Hematopoietic multipotent progenitor cell treated with erythropoietin and hydrocortisone succinate and interleukin-3 and kit ligand, for 15 days (in vitro differentiated cells): ENCODE measurements around the gene WDR45B.
A peak's percentile ranks its signal among the peaks of the same experiment; 100 is the strongest.
"Not testable (repeated sequence)": the region's sequence is repeated elsewhere in the genome, so short reads cannot be mapped to it uniquely, and the experiment has no call there.

Experiments
- DNase-seq: peaks from one replicate; pipeline ENCODE4 v3.0.0-alpha.2; 2015; ENCODE audit warnings: low spot score

WDR45B gene

DNA sequence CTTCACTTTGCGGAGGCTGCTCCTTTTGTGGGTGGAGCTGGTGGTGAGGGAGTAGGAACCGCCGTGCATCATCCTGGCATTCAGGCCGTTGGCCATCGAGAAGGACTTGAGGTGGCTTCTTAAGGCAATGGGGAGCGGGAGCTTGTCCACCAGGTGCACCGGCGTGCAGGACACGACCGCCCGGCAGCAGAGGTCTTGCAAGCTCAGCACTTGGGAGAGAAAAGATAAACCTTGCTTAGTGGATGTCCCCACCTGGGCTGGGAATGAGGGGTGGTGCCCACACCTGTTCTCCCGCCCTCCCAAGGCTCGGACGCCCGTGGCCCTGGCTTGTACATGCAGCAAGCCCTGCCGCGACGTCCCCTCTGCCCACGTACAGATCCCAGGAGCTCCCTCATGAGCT, 9.7 kb upstream of the WDR45B start:
- no peak for DNase-seq

DNA sequence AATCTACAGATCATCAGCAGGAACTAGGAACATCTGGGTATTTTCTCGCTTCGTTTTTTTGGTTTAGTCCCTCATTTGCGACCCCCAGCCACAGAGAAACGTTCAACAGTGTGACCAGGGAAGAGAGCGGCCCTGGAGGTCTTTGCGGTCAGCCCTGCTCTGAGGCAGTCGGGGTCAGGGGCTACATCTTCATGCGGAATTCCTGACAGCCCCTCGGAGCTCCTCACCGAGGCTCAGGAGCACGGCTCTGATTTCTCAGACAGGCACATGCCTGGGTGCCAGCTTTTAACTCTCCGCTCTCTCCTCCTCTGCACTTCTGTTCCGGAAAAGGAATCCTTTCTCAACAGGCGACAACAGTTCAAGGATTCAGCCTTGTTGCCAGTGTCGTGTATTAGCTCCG, 8.0 kb upstream of the WDR45B start:
- DNase-seq, result no peak

DNA sequence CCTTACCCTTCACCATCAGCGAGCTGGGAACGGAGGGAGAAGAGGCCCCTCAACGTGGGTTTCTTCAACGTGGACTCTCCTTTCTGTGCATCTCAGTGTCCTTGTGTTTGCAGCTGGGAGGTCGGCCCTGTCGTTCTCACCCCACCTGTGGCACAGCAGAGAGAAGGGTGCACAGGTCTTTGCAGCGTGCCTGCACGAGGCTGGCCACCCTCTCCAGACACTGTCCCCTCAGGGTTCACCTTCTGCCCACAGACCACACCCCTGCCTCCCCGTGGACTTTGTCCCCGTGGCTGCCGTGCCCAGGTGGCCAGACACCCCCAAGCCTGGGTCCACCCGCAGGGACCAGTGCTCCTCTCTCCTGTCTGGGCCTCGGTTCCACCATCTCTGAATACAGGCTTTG, 7.3 kb upstream of the WDR45B start:
- DNase-seq, result no peak

DNA sequence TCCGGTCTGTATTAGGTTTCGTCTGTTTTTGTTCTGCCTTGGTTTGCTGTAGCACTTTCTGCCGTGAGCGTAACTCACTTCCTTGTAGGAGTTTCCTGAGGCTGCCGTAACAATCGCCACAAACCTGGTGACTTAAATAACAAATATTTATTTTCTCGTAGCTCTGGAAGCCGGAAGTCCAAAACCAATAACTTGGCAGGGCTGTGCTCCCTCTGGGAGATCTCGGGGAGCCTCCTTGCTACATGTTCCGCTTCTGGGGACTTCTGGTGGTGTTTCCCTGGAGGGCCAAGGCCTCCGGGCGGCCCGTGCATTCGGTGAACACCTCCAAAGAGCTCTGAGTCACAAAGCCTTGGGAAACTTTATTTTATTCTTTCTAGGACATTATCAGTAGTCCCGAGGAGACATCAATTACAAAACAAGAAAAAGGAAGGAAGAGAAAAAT, 6.8 kb upstream of the WDR45B start:
- DNase-seq, result no peak

DNA sequence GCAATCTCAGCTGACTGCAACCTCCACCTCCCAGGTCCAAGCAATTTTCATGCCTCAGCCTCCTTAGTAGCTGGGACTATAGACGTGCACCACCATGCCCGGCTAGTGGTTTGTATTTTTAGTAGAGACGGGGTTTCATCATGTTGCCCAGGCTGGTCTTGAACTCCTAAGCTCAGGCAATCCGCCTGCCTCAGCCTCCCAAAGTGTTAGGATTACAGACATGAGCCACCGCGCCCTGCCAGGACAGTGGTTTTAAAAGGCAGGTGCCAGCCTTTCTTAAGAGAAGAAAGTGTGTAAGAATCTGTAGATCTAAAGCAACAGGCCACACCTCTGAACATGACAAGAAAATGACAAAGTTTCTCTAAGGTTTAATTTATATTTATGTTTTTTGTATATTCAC, 6.4 kb upstream of the WDR45B start:
- not testable (repeated sequence) for DNase-seq

DNA sequence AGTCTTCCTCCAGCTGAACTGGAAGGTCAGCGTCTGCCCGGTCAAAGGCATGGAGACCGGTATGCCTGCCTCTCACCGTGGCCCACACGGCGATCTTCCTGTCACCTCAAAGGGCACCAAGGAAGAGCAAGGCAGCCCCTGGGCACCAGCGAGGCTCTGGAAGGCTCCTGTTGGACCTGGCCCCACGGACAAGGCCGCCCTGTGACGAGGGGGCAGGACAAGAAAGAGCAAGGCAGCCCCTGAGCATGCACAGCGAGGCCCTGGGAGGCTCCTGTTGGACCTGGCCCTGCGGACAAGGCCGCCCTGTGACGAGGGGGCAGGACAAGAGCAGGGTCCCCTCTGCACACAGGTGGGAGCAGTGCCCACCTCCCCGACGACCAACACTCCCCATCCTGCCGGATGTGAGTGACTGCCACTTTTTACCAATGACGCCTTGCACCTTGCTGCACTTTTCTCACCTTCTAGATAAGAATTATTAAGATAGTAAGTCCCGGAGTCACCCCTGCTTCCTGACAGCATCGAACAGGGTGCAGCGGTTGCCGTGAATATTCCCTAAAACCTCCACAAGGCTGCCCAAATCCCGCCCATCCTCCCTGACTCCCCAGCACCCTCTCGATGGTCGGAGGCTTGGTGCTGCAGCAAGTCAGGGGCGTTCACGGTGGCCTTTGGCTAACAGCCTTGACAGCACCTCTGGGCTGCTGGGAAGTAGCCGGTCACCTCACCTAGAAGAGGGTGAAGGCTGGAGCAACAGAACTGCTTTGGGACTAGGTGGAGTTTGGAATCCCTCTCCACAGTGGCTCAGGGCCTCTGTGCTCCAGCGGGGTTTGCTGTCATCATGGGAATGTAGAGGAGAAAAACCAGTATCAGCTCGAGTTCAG, 5.6 kb upstream of the WDR45B start:
- no peak for DNase-seq

DNA sequence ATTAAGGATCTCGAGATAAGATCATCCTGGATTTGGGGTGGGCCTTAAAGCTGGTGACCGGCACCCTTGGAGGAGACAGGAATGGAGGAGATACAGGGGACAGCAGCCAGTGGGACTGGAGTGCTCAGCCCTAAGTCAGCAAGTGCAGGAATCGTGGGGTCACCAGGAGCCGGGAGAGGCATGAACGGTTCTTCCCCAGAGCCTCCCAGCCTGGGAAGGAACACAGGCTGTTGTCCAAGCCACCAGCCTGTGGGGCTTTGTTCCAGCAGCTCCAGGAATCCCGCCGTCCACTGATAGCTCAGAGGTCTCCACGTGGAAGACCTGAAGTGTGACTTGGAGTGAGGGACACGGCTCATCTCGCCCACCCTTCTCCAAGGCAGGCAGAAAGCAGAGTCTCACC, 2.5 kb upstream of the WDR45B start:
- no peak for DNase-seq

DNA sequence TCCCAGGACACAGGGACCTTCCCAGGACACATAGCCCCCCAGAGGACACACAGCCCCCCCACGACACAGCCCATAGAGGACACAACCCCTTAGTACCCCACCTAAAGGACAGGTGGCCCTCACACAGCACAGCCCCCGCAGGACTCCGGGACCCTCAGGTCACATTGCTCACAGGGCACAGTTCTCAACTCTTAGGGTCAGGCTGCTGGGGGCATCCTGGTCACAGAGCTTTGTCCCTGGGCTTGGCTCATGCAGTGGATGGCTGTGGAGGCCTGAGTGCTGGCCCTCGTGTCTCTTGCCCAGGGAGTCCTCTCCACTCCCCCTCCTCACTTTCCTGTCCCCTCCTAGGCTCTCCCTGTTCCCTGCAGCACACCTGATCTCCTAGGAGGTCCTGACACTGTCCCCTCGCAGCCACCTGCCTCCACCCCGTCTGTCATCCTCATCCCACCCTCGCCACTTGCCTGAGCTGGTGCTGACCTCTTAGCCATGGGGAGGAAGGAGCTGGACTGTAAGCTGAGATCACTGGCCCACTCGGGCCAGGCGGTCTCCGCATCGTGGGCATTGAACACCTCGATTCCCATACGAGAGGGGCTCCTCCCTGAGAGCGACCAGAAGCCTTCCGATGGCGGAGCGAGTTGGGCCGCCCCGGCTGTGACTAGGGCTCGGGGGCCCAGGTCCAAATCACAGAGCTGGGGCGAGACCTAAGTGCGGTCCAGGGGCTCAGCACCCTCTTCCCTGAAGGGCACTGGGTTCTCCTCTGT, 1.4 kb upstream of the WDR45B start:
- no peak for DNase-seq

DNA sequence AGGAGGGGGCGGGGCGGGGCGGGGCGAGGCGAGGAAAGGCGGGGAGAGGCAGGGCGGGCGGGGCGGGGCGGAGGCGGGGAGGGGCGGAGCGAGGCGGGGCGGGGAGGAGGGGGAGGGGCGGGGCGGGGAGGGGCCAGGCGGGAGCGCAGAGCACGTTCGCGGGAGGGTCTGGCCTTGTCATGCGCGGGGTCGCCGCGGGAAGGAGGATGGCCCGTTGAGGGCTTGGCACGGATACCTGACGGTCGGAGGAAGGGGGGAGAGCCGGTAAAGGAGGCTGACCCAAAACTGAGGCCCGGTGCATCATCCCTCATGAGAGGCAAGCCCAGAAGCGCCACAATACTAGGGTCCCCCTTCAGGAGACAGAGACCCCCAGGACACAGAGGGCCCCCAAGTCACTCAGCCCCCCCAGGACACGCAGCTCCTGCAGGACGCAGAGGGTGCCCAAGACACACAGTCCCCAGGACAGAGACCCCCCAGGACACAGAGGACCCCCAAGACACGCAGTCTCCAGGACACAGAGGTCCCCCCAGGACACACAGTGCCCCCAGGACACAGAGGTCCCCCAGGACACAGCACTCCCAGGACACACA, 593 bp upstream of the WDR45B start:
- DNase-seq, result no peak

DNA sequence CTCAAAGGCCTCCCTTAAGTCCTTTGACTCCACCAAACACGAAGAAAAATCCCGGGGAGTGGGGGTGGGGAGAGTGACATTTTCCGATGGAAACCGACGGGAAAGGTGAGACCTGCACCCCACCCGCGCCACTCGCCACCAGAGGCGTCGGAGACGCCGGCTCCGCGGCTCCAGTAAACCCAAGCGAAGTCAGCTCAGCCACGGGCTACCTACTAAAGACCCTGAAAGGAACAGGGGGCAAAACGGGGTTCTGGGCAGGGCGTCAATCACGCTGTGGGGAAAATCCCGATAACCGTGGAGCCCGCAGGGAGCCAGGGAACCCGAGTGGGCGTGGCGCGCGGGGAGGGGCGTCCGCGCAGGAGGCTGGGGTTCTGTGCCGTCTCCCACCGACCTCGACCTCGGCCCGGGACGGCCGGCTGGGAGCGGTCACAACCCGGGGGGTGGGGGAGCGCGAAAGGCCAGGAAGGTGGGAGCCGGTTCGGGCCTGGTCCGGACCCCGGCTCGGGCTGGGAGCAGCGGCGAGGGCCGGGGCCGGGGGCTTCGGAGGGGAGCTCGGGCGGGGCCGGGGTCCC, 565 bp downstream of the WDR45B start:
- DNase-seq, result peak; percentile 21

DNA sequence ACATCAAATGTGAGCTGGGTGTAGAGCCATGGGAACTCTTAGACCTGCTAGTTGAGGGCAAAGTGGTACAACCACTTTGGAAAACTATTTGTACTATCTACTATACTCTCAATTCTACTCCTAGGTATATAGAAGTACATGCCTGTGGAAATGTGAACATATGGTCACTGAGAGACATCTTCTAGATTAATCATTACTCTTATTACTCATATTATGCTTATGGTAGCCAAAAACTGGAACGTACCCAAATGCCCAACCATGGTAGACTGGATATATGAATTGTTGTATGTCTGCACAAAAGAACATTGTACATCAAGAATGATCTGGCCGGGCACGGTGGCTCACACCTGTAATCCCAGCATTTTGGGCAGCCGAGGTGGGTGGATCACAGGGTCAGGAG, 2.7 kb downstream of the WDR45B start:
- no peak for DNase-seq

DNA sequence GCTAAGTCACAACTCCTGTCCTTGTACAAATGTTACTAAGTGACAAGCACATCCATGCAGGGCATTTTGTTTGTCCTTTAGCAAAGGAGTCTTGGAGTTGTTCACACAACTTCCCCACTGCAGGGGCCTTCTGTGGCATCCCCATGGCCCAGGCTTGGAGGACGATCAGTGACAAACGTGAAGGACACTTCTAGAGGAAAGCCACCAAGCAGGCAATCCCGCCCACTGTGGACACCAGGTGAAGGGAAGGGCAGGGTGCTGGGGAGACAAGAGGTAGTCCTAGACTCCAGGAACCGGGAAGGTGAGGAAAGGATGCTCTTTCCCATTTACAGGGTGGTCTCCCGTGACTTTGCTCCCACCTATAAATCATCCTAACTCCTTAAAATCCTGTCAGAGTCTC, 4.1 kb downstream of the WDR45B start:
- no peak for DNase-seq

DNA sequence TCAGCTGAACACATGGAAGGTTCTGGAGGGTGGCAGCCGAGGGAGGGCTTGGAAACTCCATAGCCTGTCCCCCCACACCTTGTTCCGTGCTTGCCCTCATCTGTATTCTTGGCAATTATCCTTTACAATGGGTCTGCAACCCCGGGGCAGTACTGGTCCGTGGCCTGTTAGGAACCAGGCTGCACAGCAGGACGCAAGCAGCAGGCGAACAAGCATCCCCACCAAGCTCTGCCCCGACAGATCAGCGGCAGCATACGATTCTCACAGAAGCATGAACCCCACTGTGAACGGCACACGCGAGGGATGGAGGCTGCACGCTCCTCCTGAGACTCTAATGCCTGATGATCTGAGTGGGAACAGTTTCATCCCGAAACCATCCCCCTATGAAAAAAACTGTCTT, 6.2 kb downstream of the WDR45B start:
- DNase-seq, result no peak

DNA sequence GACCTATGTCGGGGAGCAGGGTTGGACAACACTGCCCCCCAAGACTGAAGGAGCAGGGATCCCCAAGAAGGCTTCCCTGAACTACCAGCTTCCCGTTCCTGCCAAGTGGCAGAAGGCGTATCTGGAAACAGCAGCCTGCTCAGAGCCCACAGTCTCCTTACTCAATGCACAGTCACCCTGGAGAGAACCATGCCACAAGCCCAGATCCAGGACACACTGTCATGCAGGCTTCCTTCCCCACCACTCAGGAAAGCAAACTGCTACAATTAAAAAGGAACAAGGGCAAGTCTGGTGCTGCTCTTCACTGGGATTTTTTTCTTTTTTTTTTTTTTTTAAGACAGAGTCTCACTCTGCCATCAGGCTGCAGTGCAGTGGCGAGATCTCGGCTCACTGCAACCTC, 8.2 kb downstream of the WDR45B start:
- DNase-seq, result no peak

DNA sequence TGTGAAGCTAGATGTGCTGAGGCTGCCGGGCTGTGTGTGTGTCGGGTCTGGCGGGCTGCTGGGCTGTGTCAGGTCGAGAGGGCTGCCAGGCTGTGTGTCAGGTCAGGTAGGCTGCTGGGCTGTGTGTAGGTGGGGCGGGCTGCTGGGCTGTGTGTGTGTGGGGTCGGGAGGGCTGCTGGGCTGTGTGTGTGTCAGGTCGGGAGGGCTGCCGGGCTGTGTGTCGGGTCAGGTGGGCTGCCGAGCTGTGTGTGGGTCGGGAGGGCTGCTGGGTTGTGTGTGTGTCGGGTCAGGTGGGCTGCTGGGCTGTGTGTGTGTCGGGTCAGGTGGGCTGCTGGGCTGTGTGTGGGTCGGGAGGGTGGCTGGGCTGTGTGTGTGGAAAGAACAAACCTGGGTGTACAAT, 8.6 kb downstream of the WDR45B start:
- no peak for DNase-seq

DNA sequence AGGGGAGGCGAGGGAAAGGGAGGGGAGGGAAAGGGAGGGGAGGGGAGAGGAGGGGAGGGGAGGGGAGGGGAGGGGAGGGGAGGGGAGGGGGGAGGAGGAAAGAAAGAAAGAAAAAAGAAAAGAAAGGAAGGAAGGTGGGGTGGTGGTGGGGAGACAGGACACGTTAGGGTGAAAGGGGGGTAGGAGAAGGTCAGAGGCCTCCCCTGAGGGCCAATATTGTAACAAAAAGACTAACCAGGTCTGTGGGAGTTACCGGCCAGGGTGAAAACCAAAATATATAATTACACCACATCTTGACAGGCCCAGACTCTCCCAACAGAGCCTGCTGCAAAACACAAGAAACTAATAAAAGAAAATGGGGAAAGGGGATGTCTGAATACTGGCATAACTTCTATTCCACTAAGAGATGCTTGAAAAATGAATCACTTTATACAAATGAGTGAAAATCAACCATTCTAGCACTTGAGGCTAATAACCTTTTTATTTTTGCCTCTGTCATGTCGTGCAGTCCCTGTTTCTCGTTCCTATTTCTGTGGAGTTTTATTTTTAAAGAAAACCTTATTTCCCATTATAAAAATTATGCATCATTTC, 10.0 kb downstream of the WDR45B start:
- DNase-seq, result no peak

DNA sequence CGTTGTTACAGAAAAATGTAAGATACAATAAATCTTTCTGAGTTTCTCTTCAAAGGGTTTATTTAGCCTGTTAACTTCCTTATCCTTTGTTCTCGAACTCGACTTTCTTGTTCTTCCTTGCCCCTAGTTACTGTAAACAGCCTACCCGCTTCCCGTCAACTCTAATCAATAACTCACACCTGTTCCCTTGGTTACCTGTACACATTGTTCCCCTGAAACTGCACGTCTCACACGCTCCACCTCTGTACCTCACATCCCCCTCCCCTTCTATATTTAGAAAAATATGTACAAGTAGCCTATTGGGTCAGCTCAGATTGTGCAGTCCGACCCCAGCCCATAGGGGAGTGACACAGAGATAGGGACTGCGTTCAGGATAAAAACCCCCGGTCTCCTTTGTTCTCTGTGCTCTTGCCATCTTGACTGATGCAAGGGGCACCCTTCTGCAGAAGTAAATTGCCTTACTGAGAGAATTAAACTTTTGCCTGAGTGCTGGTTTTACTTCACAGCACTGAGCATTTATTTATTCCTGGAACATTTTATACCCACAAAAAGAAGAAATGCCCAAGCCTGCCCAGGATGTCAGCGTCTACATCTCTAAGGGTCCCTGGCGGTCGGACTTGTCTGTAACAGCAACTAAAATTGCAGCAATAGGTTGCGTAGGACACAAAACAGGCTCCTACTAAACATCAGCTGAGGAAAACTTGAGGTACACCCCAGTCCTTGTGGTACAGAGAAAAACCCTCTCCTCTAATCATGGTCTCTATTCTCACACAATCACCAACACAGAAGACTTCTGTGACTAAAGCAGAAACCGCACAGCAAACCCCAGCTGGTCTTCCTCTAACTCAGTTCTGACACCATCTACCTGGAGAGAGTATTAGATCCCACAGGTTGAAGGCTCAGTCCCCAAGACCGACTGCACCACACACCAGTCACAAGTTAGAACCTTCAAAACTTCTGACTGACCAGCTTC, 11.3 kb downstream of the WDR45B start:
- DNase-seq, result no peak

DNA sequence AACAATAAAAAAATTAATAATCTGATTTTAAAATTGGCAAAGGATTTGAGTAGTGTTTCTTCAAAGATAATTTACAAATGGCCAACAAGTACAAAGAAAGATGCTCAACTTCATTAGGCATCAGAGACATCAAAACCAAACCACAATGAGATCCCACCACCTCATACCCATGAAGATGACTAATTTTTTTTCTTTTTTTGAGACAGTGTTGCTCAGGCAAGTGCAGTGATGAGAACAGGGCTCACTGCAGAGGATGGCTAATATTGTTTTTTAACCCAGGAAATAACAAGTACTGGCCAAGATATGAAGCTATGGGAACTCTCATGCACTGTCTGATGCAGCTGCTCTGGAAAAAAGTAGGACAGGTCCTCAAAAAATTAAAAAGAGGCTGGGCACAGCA, 14.9 kb downstream of the WDR45B start:
- no peak for DNase-seq

DNA sequence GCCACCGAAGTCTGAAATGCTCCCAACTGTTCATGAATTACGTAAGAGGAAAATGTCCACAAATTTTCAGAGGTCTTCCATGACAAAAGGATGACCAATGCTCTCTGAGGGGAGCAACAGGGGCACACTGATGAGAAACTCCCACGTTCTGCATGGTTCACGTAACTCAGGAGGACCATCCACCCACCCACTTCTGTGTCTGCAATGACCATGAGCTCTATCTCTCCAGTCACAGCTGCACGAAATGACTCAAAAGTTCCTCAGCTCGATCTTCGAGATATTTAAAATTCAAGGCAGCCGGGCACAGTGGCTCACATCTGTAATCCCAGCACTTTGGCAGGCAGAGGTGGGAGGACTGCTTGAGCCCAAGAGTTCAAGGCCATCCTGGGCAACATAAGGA, 15.8 kb downstream of the WDR45B start:
- no peak for DNase-seq

DNA sequence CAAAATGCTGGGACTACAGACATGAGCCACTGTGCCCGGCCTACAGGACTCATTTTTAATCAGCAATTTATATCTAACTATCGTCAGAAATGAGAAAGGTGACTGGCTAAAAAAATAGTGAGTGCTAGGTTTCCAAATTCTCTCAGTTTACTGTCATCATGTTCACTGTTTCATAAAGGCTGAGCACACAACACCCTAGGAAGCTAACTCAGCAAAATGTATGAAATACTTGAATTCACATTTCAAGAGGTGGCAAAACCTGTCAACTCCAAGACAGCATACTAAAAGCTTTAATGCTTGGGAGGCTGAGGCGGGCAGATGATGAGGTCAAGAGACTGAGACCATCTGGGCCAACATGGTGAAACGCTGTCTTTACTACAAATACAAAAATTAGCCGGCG, 16.7 kb downstream of the WDR45B start:
- DNase-seq, result no peak

DNA sequence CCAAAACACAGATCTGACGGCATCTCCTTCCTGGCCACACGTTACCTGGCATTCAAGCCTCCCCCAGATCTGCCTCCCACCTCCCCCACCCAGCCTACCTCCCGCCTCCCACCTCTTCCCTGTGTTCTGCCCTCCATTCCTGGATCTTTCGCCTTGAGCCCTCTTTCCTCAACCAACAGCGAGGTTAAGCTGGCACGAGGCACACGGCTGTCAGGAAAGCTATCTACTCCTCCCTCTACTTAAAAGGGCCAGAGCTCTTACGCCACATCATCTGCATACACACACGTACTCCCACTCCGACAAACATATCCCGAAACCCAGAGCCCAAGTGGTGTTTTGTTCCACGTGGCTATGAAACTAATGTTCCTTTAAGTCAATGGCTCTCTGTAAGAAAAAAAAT, 18.0 kb downstream of the WDR45B start:
- DNase-seq, result no peak
